G401.6 (cell line): Measurements from ENCODE around the gene NEU3.

Experiments used
- FAIRE-seq: peaks from 2 replicates; lab custom pipeline; 2012; peaks lifted over from hg19 to GRCh38; lab: Jason Lieb, UNC

The NEU3 gene

DNA sequence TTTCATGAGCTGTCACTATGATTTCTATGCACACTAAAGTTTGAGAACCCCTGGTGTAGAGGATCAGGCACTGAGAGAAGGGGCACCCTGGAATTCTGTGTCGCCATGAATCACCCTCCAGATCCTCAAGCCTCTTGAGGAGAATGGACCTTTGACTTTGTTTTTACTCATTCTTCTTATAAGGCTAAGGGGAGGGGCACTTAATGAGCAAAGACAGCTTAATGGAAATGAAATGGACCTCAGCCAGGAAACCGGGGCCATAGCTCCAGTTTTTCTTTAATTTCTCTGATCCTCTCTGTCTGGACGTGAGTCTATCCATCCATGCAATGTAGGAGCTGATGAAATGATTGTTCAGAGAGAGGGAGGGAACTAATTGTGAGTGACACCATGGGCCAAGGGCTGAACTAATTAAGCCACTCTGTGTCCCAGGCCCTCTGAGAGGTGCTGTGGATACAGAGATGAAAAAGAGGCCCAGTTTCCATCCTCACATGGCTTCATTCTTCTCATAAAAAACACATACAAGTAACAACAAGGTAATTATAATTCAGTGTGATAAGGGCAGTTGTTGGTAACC lies 75.1 kb downstream of the NEU3 start:
- FAIRE-seq, result no peak

- no peak for FAIRE-seq
Observed at GRCh38 chr11:75066061-75066460, 77.3 kb downstream of the NEU3 start.
